ENCODE results near the gene RRBP1.

The RRBP1 gene

GRCh38 chr20:17614812-17615644 lies 67.0 kb downstream of the RRBP1 start:
- no peak for TF ChIP-seq CTCF (IDR thresholded peaks at IDR 0.05; ENCODE audit: low read length)
- TF ChIP-seq EZH2 (IDR thresholded peaks at IDR 0.05; ENCODE audit: borderline replicate concordance, low read length): no peak
- no peaks in the 10 kb centered on the region for H4K20me1 ChIP-seq (ENCODE audit: insufficient read depth, low read length)
- H3K27ac ChIP-seq (ENCODE audit: low read depth, low read length, poor library complexity, severe bottlenecking): no peak overlapping the region
- no peak overlapping the region for H3K9ac ChIP-seq (ENCODE audit: low read length)
- no peak overlapping the region for H2AFZ ChIP-seq (ENCODE audit: low read length)
- H3K27me3 ChIP-seq (ENCODE audit: insufficient read depth, low read length): no peaks in the 10 kb centered on the region
- H3K4me2 ChIP-seq (ENCODE audit: low read length): no peak overlapping the region
- H3K9me3 ChIP-seq (ENCODE audit: low read length): no peaks in the 10 kb centered on the region
- H3K4me3 ChIP-seq (ENCODE audit: low read depth, low read length, poor library complexity, severe bottlenecking): no peak overlapping the region
- H3K4me1 ChIP-seq (ENCODE audit: insufficient read depth, low read length, severe bottlenecking): no peaks in the 10 kb centered on the region
- H3K9me2 ChIP-seq (ENCODE audit: low read depth, low read length): no peaks in the 10 kb centered on the region
- H3K36me3 ChIP-seq (ENCODE audit: insufficient read depth, low read length): peaks cover 10% of the 10 kb centered on the region; the same call in 1 of the 2 replicates
- no peaks in the 10 kb centered on the region for H3F3A ChIP-seq (ENCODE audit: insufficient read depth, low read length)
- H3K79me2 ChIP-seq (ENCODE audit: insufficient read depth, low read length): no peaks in the 10 kb centered on the region

GRCh38 chr20:17614176-17614811 lies 67.7 kb downstream of the RRBP1 start:
- Histone ChIP-seq H3K36me3 (ENCODE audit: insufficient read depth, low read length) (peaks cover 10% of the 10 kb centered on the region; the same call in 1 of the 2 replicates), H3K27me3 (ENCODE audit: insufficient read depth, low read length) (no peaks in the 10 kb centered on the region), H3K27ac (ENCODE audit: low read depth, low read length, poor library complexity, severe bottlenecking) (no peak overlapping the region), H3K79me2 (ENCODE audit: insufficient read depth, low read length) (no peaks in the 10 kb centered on the region), H3K9ac (ENCODE audit: low read length) (no peak overlapping the region), H3K4me1 (ENCODE audit: insufficient read depth, low read length, severe bottlenecking) (no peaks in the 10 kb centered on the region), H4K20me1 (ENCODE audit: insufficient read depth, low read length) (no peaks in the 10 kb centered on the region), H3K4me2 (ENCODE audit: low read length) (no peak overlapping the region), H3K4me3 (ENCODE audit: low read depth, low read length, poor library complexity, severe bottlenecking) (no peak overlapping the region), H3K9me3 (ENCODE audit: low read length) (no peaks in the 10 kb centered on the region), H2AFZ (ENCODE audit: low read length) (no peak overlapping the region), H3K9me2 (ENCODE audit: low read depth, low read length) (no peaks in the 10 kb centered on the region), H3F3A (ENCODE audit: insufficient read depth, low read length) (no peaks in the 10 kb centered on the region)
- no peak for TF ChIP-seq EZH2 (IDR thresholded peaks at IDR 0.05; ENCODE audit: borderline replicate concordance, low read length)
- no peak for TF ChIP-seq CTCF (IDR thresholded peaks at IDR 0.05; ENCODE audit: low read length)

GRCh38 chr20:17613328-17614175 lies 68.5 kb downstream of the RRBP1 start:
- H3K4me2 ChIP-seq (ENCODE audit: low read length): no peak overlapping the region

More at GRCh38 chr20:17613328-17614175, 68.5 kb downstream of the RRBP1 start:
- Histone ChIP-seq H3F3A (ENCODE audit: insufficient read depth, low read length) (no peaks in the 10 kb centered on the region), H3K27me3 (ENCODE audit: insufficient read depth, low read length) (no peaks in the 10 kb centered on the region), H3K4me1 (ENCODE audit: insufficient read depth, low read length, severe bottlenecking) (no peaks in the 10 kb centered on the region), H3K9me2 (ENCODE audit: low read depth, low read length) (no peaks in the 10 kb centered on the region), H3K4me3 (ENCODE audit: low read depth, low read length, poor library complexity, severe bottlenecking) (no peak overlapping the region), H2AFZ (ENCODE audit: low read length) (no peak overlapping the region), H3K79me2 (ENCODE audit: insufficient read depth, low read length) (no peaks in the 10 kb centered on the region), H3K27ac (ENCODE audit: low read depth, low read length, poor library complexity, severe bottlenecking) (no peak overlapping the region), H3K36me3 (ENCODE audit: insufficient read depth, low read length) (peaks cover 9% of the 10 kb centered on the region; the same call in 1 of the 2 replicates), H3K9ac (ENCODE audit: low read length) (no peak overlapping the region), H4K20me1 (ENCODE audit: insufficient read depth, low read length) (no peaks in the 10 kb centered on the region), H3K9me3 (ENCODE audit: low read length) (no peaks in the 10 kb centered on the region)
- TF ChIP-seq CTCF (IDR thresholded peaks at IDR 0.05; ENCODE audit: low read length) (no peak), EZH2 (IDR thresholded peaks at IDR 0.05; ENCODE audit: borderline replicate concordance, low read length) (no peak)

All from OCI-LY1 (cell line).